ENCODE data around the gene ACIN1. TPM values are rescaled to one million over a fixed set of nuclear protein-coding genes. Genes with fewer than 3 reads are reported as not detected.

Gene ACIN1
- total and polyA plus RNA-seq, 9 of the 15 experiments (the other 6 are each of a cell fraction or from before 2014, with no cell fraction given): 5.0 to 196 (median 129) TPM

DNA sequence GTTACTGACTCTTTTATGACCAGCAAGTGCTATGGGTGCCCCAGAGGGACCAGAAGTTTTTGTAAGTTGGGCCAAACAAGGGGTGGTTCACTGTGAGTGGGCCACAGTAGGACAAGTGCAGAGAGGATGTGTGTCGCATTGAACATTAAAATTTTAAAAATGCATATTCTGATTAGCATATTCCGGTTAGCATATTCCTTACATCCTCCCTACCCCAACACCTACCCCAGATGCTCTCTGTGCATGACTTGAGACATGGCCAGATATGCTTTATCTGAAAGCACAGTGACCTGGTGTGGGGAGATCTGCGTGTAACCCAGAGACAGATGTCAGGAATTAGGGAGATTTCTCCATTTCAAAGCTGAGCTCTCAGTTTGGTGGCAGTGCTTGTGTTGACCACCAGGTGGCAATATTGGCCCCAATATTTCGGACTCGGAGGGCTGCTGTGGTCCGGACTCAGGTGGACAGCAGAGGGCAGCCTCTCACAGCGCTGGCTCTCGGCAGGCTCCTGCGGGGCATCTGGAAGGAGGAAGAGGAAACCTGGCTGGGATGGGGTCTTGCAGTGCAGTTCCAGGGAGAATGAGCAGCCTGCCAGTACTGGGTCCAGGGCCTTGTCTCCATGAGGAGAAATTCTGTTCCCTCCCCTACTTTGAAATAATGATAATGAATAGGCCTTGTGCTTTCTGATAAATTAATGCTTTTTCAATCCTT, 25.8 kb upstream of the ACIN1 start (continued):
- TF ChIP-seq, protein P1, sequence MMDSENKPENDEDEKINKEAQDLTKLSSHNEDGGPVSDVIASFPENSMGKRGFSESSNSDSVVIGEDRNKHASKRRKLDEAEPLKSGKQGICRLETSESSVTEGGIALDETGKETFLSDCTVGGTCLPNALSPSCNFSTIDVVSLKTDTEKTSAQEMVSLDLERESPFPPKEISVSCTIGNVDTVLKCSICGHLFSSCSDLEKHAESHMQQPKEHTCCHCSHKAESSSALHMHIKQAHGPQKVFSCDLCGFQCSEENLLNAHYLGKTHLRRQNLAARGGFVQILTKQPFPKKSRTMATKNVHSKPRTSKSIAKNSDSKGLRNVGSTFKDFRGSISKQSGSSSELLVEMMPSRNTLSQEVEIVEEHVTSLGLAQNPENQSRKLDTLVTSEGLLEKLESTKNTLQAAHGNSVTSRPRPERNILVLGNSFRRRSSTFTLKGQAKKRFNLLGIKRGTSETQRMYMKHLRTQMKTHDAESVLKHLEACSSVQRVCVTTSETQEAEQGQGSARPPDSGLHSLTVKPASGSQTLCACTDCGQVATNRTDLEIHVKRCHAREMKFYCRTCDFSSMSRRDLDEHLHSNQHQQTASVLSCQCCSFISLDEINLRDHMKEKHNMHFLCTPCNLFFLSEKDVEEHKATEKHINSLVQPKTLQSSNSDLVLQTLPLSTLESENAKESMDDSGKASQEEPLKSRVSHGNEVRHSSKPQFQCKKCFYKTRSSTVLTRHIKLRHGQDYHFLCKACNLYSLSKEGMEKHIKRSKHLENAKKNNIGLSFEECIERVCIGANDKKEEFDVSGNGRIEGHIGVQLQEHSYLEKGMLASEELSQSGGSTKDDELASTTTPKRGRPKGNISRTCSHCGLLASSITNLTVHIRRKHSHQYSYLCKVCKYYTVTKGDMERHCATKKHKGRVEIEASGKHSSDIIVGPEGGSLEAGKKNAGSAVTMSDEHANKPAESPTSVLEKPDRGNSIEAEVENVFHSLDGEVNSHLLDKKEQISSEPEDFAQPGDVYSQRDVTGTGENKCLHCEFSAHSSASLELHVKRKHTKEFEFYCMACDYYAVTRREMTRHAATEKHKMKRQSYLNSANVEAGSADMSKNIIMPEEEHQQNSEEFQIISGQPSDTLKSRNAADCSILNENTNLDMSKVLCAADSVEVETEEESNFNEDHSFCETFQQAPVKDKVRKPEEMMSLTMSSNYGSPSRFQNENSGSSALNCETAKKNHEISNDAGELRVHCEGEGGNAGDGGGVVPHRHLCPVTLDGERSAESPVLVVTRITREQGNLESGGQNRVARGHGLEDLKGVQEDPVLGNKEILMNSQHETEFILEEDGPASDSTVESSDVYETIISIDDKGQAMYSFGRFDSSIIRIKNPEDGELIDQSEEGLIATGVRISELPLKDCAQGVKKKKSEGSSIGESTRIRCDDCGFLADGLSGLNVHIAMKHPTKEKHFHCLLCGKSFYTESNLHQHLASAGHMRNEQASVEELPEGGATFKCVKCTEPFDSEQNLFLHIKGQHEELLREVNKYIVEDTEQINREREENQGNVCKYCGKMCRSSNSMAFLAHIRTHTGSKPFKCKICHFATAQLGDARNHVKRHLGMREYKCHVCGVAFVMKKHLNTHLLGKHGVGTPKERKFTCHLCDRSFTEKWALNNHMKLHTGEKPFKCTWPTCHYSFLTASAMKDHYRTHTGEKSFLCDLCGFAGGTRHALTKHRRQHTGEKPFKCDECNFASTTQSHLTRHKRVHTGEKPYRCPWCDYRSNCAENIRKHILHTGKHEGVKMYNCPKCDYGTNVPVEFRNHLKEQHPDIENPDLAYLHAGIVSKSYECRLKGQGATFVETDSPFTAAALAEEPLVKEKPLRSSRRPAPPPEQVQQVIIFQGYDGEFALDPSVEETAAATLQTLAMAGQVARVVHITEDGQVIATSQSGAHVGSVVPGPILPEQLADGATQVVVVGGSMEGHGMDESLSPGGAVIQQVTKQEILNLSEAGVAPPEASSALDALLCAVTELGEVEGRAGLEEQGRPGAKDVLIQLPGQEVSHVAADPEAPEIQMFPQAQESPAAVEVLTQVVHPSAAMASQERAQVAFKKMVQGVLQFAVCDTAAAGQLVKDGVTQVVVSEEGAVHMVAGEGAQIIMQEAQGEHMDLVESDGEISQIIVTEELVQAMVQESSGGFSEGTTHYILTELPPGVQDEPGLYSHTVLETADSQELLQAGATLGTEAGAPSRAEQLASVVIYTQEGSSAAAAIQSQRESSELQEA (IDR thresholded peaks at IDR 0.05; ENCODE audit: low read depth): no peak
- TF ChIP-seq, protein P2, sequence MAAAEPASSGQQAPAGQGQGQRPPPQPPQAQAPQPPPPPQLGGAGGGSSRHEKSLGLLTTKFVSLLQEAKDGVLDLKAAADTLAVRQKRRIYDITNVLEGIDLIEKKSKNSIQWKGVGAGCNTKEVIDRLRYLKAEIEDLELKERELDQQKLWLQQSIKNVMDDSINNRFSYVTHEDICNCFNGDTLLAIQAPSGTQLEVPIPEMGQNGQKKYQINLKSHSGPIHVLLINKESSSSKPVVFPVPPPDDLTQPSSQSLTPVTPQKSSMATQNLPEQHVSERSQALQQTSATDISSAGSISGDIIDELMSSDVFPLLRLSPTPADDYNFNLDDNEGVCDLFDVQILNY (CRISPR knock-in tag; IDR thresholded peaks at IDR 0.05): no peak
- no peak for TF ChIP-seq MTF1 (CRISPR knock-in tag; IDR thresholded peaks at IDR 0.05; ENCODE audit: borderline replicate concordance)
- TF ChIP-seq JUND (IDR thresholded peaks at IDR 0.05; ENCODE audit: borderline replicate concordance, low read depth, low read length): peak; percentile 62
- peak; percentile 51; the same call in 1 of the 3 replicates for TF ChIP-seq JUND (tag; IDR thresholded peaks at IDR 0.05; ENCODE audit: borderline replicate concordance, low read depth, low read length)
- 0 out of 2 replicates have a peak, but pooled peaks have one; percentile 18 for TF ChIP-seq MAFF (IDR thresholded peaks at IDR 0.05; ENCODE audit: low read length)
- TF ChIP-seq, protein P3, sequence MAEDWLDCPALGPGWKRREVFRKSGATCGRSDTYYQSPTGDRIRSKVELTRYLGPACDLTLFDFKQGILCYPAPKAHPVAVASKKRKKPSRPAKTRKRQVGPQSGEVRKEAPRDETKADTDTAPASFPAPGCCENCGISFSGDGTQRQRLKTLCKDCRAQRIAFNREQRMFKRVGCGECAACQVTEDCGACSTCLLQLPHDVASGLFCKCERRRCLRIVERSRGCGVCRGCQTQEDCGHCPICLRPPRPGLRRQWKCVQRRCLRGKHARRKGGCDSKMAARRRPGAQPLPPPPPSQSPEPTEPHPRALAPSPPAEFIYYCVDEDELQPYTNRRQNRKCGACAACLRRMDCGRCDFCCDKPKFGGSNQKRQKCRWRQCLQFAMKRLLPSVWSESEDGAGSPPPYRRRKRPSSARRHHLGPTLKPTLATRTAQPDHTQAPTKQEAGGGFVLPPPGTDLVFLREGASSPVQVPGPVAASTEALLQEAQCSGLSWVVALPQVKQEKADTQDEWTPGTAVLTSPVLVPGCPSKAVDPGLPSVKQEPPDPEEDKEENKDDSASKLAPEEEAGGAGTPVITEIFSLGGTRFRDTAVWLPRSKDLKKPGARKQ (CRISPR knock-in tag; IDR thresholded peaks at IDR 0.05): no peak
- no peak for TF ChIP-seq ZNF224 (CRISPR knock-in tag; IDR thresholded peaks at IDR 0.05)
- no peak for TF ChIP-seq ZBTB7A (IDR thresholded peaks at IDR 0.05; ENCODE audit: borderline replicate concordance, control insufficient read depth, low read depth, low read length)
- TF ChIP-seq MAFK (IDR thresholded peaks at IDR 0.05; ENCODE audit: low read length): peak; percentile 37; the same call in 1 of the 2 replicates
- TF ChIP-seq, protein P4, sequence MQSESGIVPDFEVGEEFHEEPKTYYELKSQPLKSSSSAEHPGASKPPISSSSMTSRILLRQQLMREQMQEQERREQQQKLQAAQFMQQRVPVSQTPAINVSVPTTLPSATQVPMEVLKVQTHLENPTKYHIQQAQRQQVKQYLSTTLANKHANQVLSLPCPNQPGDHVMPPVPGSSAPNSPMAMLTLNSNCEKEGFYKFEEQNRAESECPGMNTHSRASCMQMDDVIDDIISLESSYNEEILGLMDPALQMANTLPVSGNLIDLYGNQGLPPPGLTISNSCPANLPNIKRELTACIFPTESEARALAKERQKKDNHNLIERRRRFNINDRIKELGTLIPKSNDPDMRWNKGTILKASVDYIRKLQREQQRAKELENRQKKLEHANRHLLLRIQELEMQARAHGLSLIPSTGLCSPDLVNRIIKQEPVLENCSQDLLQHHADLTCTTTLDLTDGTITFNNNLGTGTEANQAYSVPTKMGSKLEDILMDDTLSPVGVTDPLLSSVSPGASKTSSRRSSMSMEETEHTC (IDR thresholded peaks at IDR 0.05): peak; percentile 18; the same call in 1 of the 2 replicates
- TF ChIP-seq, protein P5, sequence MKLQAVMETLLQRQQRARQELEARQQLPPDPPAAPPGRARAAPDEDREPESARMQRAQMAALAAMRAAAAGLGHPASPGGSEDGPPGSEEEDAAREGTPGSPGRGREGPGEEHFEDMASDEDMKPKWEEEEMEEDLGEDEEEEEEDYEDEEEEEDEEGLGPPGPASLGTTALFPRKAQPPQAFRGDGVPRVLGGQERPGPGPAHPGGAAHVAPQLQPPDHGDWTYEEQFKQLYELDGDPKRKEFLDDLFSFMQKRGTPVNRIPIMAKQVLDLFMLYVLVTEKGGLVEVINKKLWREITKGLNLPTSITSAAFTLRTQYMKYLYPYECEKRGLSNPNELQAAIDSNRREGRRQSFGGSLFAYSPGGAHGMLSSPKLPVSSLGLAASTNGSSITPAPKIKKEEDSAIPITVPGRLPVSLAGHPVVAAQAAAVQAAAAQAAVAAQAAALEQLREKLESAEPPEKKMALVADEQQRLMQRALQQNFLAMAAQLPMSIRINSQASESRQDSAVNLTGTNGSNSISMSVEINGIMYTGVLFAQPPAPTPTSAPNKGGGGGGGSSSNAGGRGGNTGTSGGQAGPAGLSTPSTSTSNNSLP (IDR thresholded peaks at IDR 0.05; ENCODE audit: borderline replicate concordance, low read depth, low read length): 0 out of 2 replicates have a peak, but pooled peaks have one; percentile 41
- TF ChIP-seq BCL6 (CRISPR knock-in tag; IDR thresholded peaks at IDR 0.05): no peak

Data from K562 (cell line).